ENCODE data around the gene LCP2. TPM values are rescaled to one million over a fixed set of nuclear protein-coding genes. Genes with fewer than 3 reads are reported as not detected.

The LCP2 gene
- total RNA-seq, 1 donor from 2014 or later = not detected

DNA sequence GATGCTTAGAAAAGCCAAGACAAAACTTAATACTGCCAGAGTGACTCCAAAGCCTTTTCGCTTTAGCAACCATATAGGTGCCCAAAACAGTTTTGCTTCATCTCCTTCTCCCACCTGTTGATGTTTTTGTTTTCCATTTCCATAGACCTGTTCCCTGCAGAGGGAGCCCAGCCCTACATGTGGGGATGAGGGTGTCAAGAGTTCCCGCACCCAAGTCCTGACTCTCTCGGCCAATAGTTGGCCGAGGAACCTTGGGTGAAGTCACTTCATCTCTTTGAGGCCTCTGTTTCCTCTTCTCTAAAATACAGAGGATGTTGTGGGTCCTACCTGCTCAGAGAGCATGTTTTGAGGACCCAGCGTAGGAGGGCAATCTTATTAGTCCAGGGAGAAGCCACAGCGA lies 38.5 kb upstream of the LCP2 start:
- Mint-ChIP-seq H3K36me3 (ENCODE audit: low read depth) (no peaks in the 10 kb centered on the region), H3K4me1 (ENCODE audit: low read depth) (peaks cover 22% of the 10 kb centered on the region), H3K4me3 (ENCODE audit: unreplicated experiment) (no peak overlapping the region), H3K9me3 (ENCODE audit: low read depth) (no peaks in the 10 kb centered on the region), H3K27me3 (ENCODE audit: low read depth) (peaks cover 9% of the 10 kb centered on the region), H3K27ac (ENCODE audit: unreplicated experiment) (no peak overlapping the region)
- TF ChIP-seq, protein P1, sequence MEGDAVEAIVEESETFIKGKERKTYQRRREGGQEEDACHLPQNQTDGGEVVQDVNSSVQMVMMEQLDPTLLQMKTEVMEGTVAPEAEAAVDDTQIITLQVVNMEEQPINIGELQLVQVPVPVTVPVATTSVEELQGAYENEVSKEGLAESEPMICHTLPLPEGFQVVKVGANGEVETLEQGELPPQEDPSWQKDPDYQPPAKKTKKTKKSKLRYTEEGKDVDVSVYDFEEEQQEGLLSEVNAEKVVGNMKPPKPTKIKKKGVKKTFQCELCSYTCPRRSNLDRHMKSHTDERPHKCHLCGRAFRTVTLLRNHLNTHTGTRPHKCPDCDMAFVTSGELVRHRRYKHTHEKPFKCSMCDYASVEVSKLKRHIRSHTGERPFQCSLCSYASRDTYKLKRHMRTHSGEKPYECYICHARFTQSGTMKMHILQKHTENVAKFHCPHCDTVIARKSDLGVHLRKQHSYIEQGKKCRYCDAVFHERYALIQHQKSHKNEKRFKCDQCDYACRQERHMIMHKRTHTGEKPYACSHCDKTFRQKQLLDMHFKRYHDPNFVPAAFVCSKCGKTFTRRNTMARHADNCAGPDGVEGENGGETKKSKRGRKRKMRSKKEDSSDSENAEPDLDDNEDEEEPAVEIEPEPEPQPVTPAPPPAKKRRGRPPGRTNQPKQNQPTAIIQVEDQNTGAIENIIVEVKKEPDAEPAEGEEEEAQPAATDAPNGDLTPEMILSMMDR (IDR thresholded peaks at IDR 0.05) = no peak
- no peak for DNase-seq (ENCODE audit: low spot score)

DNA sequence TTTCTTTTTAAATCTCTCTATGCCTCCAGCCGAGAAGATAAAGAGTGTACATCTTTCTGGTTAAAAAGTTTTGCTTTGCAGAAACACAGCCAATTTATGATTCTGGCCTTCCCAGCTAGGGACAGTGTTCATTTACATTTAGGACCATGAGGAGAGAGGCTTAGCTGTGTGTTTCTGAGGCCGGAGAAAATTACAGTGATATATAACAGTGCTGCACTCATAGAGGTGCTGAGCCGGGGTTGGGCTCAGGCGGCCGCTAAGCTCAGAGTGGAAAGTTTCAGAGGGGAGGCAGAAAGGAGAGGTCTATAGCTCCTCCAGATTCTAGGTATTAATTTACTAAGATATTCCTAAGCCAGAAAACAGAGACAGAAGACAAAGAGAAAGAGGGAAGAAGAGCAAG lies 37.0 kb upstream of the LCP2 start:
- DNase-seq (ENCODE audit: low spot score) = no peak
- H3K36me3 Mint-ChIP-seq (ENCODE audit: low read depth) = no peaks in the 10 kb centered on the region
- H3K9me3 Mint-ChIP-seq (ENCODE audit: low read depth) = no peaks in the 10 kb centered on the region
- H3K27me3 Mint-ChIP-seq (ENCODE audit: low read depth) = peaks cover 9% of the 10 kb centered on the region
- no peak overlapping the region for H3K27ac Mint-ChIP-seq (ENCODE audit: unreplicated experiment)
- TF ChIP-seq, protein P1 (IDR thresholded peaks at IDR 0.05) = no peak
- no peak overlapping the region for H3K4me3 Mint-ChIP-seq (ENCODE audit: unreplicated experiment)
- H3K4me1 Mint-ChIP-seq (ENCODE audit: low read depth) = peaks cover 29% of the 10 kb centered on the region

DNA sequence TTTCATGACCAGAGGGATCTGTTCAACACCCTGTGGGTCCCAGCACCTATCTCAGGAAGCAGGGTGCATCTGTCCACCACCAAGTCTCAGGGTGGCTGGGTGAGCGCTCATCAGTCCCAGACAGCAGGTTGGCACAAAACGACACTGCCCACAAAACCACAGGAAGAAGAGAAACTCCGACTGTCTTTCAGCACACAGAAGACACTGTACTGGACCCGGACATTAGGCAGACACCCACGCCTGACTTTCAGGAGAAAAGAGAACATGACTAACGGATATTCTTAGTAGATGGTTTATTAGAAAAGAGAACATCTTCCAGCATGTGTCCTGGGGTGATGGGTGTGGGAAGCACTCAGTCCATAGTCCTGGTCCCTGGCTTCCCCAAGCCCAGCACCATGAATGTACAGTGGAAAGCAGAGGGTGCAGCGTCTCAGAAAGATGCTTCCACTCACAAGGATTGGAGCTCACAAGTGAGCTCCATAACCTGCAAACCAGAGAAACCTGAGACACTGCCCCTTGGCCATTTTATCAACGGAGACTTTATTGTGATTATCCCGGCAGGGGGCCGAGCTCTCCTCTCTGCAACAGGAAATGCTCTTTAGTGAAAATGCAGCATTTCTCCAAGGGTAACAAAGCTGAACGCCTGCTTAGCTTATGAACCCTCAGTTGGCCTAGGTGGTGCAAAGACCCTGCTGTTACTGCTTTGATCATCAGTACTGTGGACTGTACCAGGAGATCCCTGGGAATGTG lies 35.8 kb upstream of the LCP2 start:
- H3K4me1 Mint-ChIP-seq (ENCODE audit: low read depth) = peaks cover 29% of the 10 kb centered on the region
- no peak overlapping the region for H3K27ac Mint-ChIP-seq (ENCODE audit: unreplicated experiment)
- no peaks in the 10 kb centered on the region for H3K9me3 Mint-ChIP-seq (ENCODE audit: low read depth)
- H3K4me3 Mint-ChIP-seq (ENCODE audit: unreplicated experiment) = no peak overlapping the region
- peaks cover 9% of the 10 kb centered on the region for H3K27me3 Mint-ChIP-seq (ENCODE audit: low read depth)
- TF ChIP-seq, protein P1 (IDR thresholded peaks at IDR 0.05) = no peak
- no peak for DNase-seq (ENCODE audit: low spot score)
- no peaks in the 10 kb centered on the region for H3K36me3 Mint-ChIP-seq (ENCODE audit: low read depth)

DNA sequence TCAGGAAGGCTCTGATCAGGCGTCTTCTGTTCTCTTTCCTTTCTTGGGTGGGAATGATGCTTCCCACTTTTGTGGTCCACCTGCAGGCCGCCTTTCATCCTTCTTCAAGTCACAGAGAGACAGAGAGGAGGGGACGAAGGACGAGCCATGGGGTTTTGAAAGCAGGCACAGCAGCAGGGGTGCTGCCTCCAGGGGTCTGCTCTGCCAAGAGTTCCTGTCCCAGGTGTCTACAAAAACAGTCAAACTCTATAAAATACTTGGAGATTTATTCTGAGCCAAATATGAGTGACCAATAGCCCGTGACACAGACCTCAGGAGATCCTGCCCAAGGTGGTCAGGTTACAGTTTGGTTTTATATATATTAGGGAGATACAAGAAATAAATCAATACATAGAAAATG lies 34.5 kb upstream of the LCP2 start:
- no peaks in the 10 kb centered on the region for H3K36me3 Mint-ChIP-seq (ENCODE audit: low read depth)
- peaks cover 9% of the 10 kb centered on the region for H3K27me3 Mint-ChIP-seq (ENCODE audit: low read depth)
- TF ChIP-seq, protein P1 (IDR thresholded peaks at IDR 0.05) = no peak
- no peaks in the 10 kb centered on the region for H3K9me3 Mint-ChIP-seq (ENCODE audit: low read depth)
- H3K27ac Mint-ChIP-seq (ENCODE audit: unreplicated experiment) = no peak overlapping the region
- no peak overlapping the region for H3K4me3 Mint-ChIP-seq (ENCODE audit: unreplicated experiment)
- peaks cover 29% of the 10 kb centered on the region for H3K4me1 Mint-ChIP-seq (ENCODE audit: low read depth)
- no peak for DNase-seq (ENCODE audit: low spot score)

DNA sequence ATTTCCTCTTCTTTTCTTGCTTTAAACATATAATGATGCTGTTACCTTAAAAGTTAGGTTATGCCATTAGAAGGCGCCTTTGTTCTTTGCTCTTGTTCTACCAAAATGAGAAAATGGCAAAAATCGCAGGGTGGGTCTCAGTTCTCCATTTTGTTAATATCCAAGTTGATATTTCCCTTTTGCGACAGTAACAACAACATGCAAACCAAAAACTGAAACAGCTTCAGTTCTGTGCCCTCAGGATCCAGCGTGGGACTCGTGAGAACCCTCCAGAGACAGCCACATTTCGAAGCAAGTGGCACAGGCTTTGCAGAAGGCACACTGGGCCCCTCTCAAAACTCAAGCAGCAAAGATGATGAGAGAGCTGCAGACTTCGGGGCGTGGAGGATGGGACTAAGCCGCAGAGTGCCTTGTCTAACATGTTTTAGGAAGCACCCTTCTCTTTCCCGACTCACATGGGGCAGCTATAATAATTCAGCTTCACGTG lies 33.0 kb upstream of the LCP2 start:
- H3K36me3 Mint-ChIP-seq (ENCODE audit: low read depth) = no peaks in the 10 kb centered on the region
- DNase-seq (ENCODE audit: low spot score) = no peak
- peaks cover 29% of the 10 kb centered on the region for H3K4me1 Mint-ChIP-seq (ENCODE audit: low read depth)
- H3K4me3 Mint-ChIP-seq (ENCODE audit: unreplicated experiment) = no peak overlapping the region
- no peaks in the 10 kb centered on the region for H3K9me3 Mint-ChIP-seq (ENCODE audit: low read depth)
- H3K27ac Mint-ChIP-seq (ENCODE audit: unreplicated experiment) = no peak overlapping the region
- TF ChIP-seq, protein P1 (IDR thresholded peaks at IDR 0.05) = no peak
- H3K27me3 Mint-ChIP-seq (ENCODE audit: low read depth) = peaks cover 5% of the 10 kb centered on the region
